Endothelial cell of umbilical vein (primary cell): Measurements from ENCODE around the gene AFDN. TPM values are rescaled to one million over a fixed set of nuclear protein-coding genes. Genes with fewer than 3 reads are reported as not detected.

Experiments
- BruUV-seq: library from RNA; stranded (reverse); fragments of 400-500 nt; replicated peaks from 2 replicates; lab custom pipeline; 2021; lab: Mats Ljungman, UMichigan
- CTCF ChIA-PET: fragments of 300-600, 350-600 bp; sonication (Branson Sonifier 250); formaldehyde crosslinking; loops from one replicate; lab custom pipeline; 2021; ENCODE audit warnings: antibody characterized with exemption, inconsistent platforms; lab: Charles Lee
- POLR2A ChIA-PET: fragments of 300-600, 350-600 bp; sonication (Branson Sonifier 250); formaldehyde crosslinking; loops from one replicate; lab custom pipeline; 2021; ENCODE audit warnings: antibody characterized with exemption, inconsistent platforms; lab: Charles Lee
- DNase-seq: peaks from one replicate; pipeline ENCODE4 v3.0.0-alpha.2; 2011; ENCODE audit warnings: low read depth, low spot score
- FAIRE-seq: peaks from 2 replicates; lab custom pipeline; 2011; peaks lifted over from hg19 to GRCh38; lab: Jason Lieb, UNC
- H2AFZ ChIP-seq: 2 replicates; pipeline ENCODE4 v1.6.0; 2012; ENCODE audit warnings: low read depth, low read length, control low read depth, inconsistent platforms
- H3K27ac ChIP-seq: 2 replicates; pipeline ENCODE4 v1.5.1; 2011; ENCODE audit warnings: low read depth, mild to moderate bottlenecking, control low read depth, low read length, moderate library complexity; ENCODE audit not compliant: insufficient read depth
- H3K27me3 ChIP-seq, 2 experiments: 2 replicates each; pipeline versions ENCODE4 v1.6.0 to v1.6.1; 2011; ENCODE audit warnings: low read length in 2 of 2, mixed read lengths in 1 of 2; ENCODE audit not compliant: control insufficient read depth in 2 of 2, insufficient read depth in 2 of 2
- H3K36me3 ChIP-seq, 2 experiments: 2 replicates in 1 of 2; 3 replicates in 1 of 2; pipeline ENCODE4 v1.5.1; 2011; ENCODE audit warnings: low read length in 2 of 2, mild to moderate bottlenecking in 1 of 2, moderate library complexity in 1 of 2; ENCODE audit not compliant: control insufficient read depth in 2 of 2, insufficient read depth in 2 of 2; ENCODE audit errors: extremely low read depth in 1 of 2
- H3K4me1 ChIP-seq: 3 replicates; pipeline ENCODE4 v1.5.1; 2011; ENCODE audit warnings: mild to moderate bottlenecking, low read length; ENCODE audit not compliant: control insufficient read depth, insufficient read depth; ENCODE audit errors: extremely low read depth
- H3K4me2 ChIP-seq: 2 replicates; pipeline ENCODE4 v1.6.1; 2011; ENCODE audit warnings: low read length, control low read depth, mixed read lengths; ENCODE audit not compliant: insufficient read depth
- H3K4me3 ChIP-seq, 3 experiments: fragments of 200-600 bp in 1 of 3; sonication (generic), shearing (Covaris generic) in 1 of 3; replicated peaks in 1 of 3; 2 replicates each; pipeline ENCODE4 v1.5.1; 2011 to 2016; ENCODE audit warnings: control low read depth in 3 of 3, low read length in 3 of 3, mild to moderate bottlenecking in 2 of 3, inconsistent platforms in 1 of 3, low read depth in 1 of 3, moderate library complexity in 1 of 3; ENCODE audit not compliant: insufficient read depth in 1 of 3
- H3K79me2 ChIP-seq: 2 replicates; pipeline ENCODE4 v1.6.0; 2012; ENCODE audit warnings: low read length, inconsistent platforms; ENCODE audit not compliant: control insufficient read depth, insufficient read depth
- H3K9ac ChIP-seq: replicated peaks from 2 replicates; pipeline ENCODE3; 2011; ENCODE audit warnings: low read length, control low read depth; ENCODE audit not compliant: insufficient read depth; ENCODE audit errors: extremely low read depth
- H3K9me1 ChIP-seq: replicated peaks from 3 replicates; pipeline ENCODE4 v1.6.0; 2011; ENCODE audit warnings: mild to moderate bottlenecking, low read length; ENCODE audit not compliant: control insufficient read depth, insufficient read depth; ENCODE audit errors: extremely low read depth
- H3K9me3 ChIP-seq: replicated peaks from 2 replicates; pipeline ENCODE4 v1.5.1; 2012; ENCODE audit warnings: low read length, inconsistent platforms; ENCODE audit not compliant: control insufficient read depth, insufficient read depth
- H4K20me1 ChIP-seq: replicated peaks from 2 replicates; pipeline ENCODE3; 2011; ENCODE audit warnings: mild to moderate bottlenecking, low read length; ENCODE audit not compliant: control insufficient read depth, insufficient read depth; ENCODE audit errors: extremely low read depth
- EZH2 ChIP-seq: IDR thresholded peaks from 2 replicates; pipeline ENCODE4 v1.6.1; 2012; ENCODE audit warnings: borderline replicate concordance, low read depth, mild to moderate bottlenecking, moderate library complexity, low read length, inconsistent platforms; ENCODE audit not compliant: severe bottlenecking
- FOS ChIP-seq: IDR thresholded peaks from 2 replicates; pipeline ENCODE4 v1.6.1; 2011; ENCODE audit warnings: mild to moderate bottlenecking, low read length, moderate library complexity, borderline replicate concordance; ENCODE audit not compliant: insufficient read depth
- GATA2 ChIP-seq: IDR thresholded peaks from 2 replicates; pipeline ENCODE4 v1.7.0; 2011; ENCODE audit warnings: low read depth, mild to moderate bottlenecking, moderate library complexity, mixed read lengths, low read length; ENCODE audit not compliant: insufficient read length, insufficient read depth
- JUN ChIP-seq: IDR thresholded peaks from 2 replicates; pipeline ENCODE4 v1.6.1; 2011; ENCODE audit warnings: borderline replicate concordance, low read depth; ENCODE audit not compliant: insufficient read length, insufficient read depth
- MYC ChIP-seq: IDR thresholded peaks from one replicate; pipeline ENCODE4 v1.6.1; 2011; ENCODE audit warnings: mild to moderate bottlenecking, low read depth, low read length
- POLR2A ChIP-seq: IDR thresholded peaks from 2 replicates; pipeline ENCODE4 v1.6.1; 2012; ENCODE audit warnings: low read depth, mild to moderate bottlenecking, control low read depth, low read length
- POLR2AphosphoS5 ChIP-seq: IDR thresholded peaks from 2 replicates; pipeline ENCODE4 v1.6.1; 2012; ENCODE audit warnings: low read depth, mild to moderate bottlenecking, control low read depth, low read length, moderate library complexity; ENCODE audit not compliant: insufficient read depth
- dilution Hi-C: fragments of 300-500 bp; cut with MboI; formaldehyde crosslinking; loops from one replicate; pipeline ENCODE4 v1.15.0; 2019; ENCODE audit warnings: low sequenced_read_pairs; ENCODE audit not compliant: extremely low pct_ligation_motif_present
- intact Hi-C: fragments of 100-400 bp; cut with micrococcal nuclease; formaldehyde crosslinking; loops from one replicate; pipeline ENCODE4 v1.10.0; 2022
- polyA plus RNA-seq, 4 experiments: library from polyadenylated mRNA; depleted of rRNA in 3 of 4; stranded (reverse) in 3 of 4; unstranded in 1 of 4; fragments of >200 nt; gene quantifications; 2 replicates each; pipeline versions ENCODE4 v1.2.1 to v1.2.3, GENCODE V29; 2011 to 2012; ENCODE audit warnings: missing spikeins in 1 of 4
- total RNA-seq: library from RNA; stranded (reverse); gene quantifications from 2 replicates; pipeline ENCODE4 v1.2.3, GENCODE V29; 2021
- TF ChIP-seq, protein P1 (sequence below): IDR thresholded peaks from 2 replicates; pipeline ENCODE4 v1.6.1; 2011; ENCODE audit not compliant: insufficient read depth, insufficient read length
- TF ChIP-seq, protein P2 (sequence below), 2 donors: IDR thresholded peaks; 1 replicate in 1 of 2; 2 replicates in 1 of 2; pipeline ENCODE4 v1.5.1; 2011; ENCODE audit warnings: low read length in 2 of 2, mild to moderate bottlenecking in 2 of 2, moderate library complexity in 2 of 2, control low read depth in 1 of 2, inconsistent platforms in 1 of 2, low read depth in 1 of 2; ENCODE audit not compliant: insufficient read depth in 1 of 2; ENCODE audit errors: extremely low read depth in 1 of 2

The AFDN gene
- total and polyA plus RNA-seq, 2 donors (not counting 3 experiments of a cell fraction or from before 2014, with no cell fraction given) = 31.0 to 134 TPM

DNA sequence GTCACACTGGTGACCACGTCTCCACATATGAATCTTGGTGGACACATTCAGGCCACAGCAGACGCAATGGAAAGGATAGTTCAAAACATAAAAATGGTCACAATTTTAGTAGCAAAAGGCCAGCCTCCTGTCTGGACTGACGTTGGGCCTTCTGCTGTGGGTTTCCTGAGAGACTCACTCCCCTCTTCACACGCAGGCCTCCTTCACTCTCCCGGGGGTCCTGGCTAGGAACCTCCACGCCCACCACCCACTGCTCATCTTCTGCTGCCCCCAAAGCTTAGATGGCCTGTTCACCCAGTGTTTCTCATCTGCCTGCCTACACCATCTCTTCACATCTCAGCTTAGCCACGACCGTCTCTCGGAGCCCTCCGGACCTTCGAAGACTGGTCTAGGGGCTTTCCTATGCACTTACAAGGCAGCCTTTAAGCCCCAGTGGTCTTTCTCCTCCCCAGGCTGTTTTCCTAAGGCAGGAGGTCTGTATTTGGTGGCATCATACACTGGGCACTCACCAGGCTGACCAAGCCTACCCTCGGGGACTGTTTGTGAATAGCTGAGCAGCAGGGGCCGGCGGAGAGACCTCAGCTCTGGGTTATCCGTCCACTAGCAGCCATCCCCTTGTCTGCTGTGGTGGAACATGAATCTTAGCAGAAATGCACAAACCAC lies 46.6 kb upstream of the AFDN start:
- Histone ChIP-seq H3K9ac (no peak overlapping the region), H3K36me3 (no peaks in the 10 kb centered on the region), H3K9me1 (no peaks in the 10 kb centered on the region), H2AFZ (no peak overlapping the region), H3K27ac (no peak overlapping the region), H3K27me3 (no peaks in the 10 kb centered on the region), H3K9me3 (no peaks in the 10 kb centered on the region), H3K79me2 (no peaks in the 10 kb centered on the region), H4K20me1 (no peaks in the 10 kb centered on the region), H3K4me3 (no peak overlapping the region), H3K4me2 (no peak overlapping the region), H3K4me1 (no peaks in the 10 kb centered on the region)
- BruUV-seq = no TSS peak
- dilution Hi-C loops (no loop called here), intact Hi-C loops (no loop called here)
- ChIA-PET POLR2A (no interaction called here), CTCF (interaction anchor here (1.2 to 1.3 kb wide), 2 partner anchors 9 to 294 kb away, joined by 3 to 4 read pairs; no protein-coding TSS in a partner anchor)
- TF ChIP-seq MYC = no peak
- TF ChIP-seq EZH2 = no peak
- TF ChIP-seq POLR2A = no peak
- TF ChIP-seq, protein P1, sequence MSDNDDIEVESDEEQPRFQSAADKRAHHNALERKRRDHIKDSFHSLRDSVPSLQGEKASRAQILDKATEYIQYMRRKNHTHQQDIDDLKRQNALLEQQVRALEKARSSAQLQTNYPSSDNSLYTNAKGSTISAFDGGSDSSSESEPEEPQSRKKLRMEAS = no peak
- no peak for DNase-seq
- no peak for FAIRE-seq

DNA sequence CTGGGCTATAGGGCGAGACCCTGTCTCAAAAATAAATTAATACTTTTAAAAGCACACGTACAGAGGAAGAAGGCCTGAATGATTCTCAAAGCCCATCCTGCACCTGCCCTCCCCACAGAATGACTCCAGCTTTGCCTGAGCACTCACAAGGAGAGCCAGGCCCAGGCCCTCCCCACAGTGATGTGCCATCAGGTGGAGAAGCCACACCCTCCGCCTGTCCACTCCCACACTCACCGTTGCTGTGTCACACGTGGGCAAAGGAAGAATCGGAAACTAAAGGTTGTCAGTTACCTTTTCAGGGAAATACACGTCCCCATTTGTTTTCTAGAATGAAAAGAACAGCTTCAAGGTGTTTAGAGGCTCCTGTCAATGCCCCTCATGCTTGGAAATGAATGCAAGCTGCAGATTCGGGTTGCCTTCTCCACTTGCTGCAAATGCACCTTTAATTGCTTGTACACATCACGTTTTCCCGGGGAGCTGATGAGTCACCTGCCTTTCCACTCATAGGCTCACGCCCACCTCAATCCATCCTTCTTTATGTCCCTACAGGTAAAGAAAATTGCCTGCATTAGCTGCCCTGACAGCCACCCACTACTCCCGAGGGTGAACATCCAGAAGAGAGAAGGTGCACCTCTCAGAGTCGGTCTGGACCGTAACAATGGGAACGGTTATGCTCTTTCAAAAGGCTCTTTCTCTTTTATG lies 45.5 kb upstream of the AFDN start:
- no peak overlapping the region for H2AFZ ChIP-seq
- H3K27ac ChIP-seq = no peak overlapping the region
- ChIA-PET POLR2A (no interaction called here), CTCF (interaction anchor here (1.3 kb wide), 1 partner anchor 8 kb away, joined by 4 read pairs; no protein-coding TSS in a partner anchor)
- BruUV-seq = no TSS peak
- H3K9me1 ChIP-seq = no peaks in the 10 kb centered on the region
- FAIRE-seq (no peak), DNase-seq (no peak)
- no peak overlapping the region for H3K9ac ChIP-seq
- no peaks in the 10 kb centered on the region for H3K27me3 ChIP-seq
- intact Hi-C loops = no loop called here
- no peaks in the 10 kb centered on the region for H3K36me3 ChIP-seq
- TF ChIP-seq EZH2 (no peak), POLR2A (no peak), GATA2 (no peak), FOS (no peak), POLR2AphosphoS5 (no peak), MYC (no peak), JUN (no peak)
- TF ChIP-seq, protein P2, sequence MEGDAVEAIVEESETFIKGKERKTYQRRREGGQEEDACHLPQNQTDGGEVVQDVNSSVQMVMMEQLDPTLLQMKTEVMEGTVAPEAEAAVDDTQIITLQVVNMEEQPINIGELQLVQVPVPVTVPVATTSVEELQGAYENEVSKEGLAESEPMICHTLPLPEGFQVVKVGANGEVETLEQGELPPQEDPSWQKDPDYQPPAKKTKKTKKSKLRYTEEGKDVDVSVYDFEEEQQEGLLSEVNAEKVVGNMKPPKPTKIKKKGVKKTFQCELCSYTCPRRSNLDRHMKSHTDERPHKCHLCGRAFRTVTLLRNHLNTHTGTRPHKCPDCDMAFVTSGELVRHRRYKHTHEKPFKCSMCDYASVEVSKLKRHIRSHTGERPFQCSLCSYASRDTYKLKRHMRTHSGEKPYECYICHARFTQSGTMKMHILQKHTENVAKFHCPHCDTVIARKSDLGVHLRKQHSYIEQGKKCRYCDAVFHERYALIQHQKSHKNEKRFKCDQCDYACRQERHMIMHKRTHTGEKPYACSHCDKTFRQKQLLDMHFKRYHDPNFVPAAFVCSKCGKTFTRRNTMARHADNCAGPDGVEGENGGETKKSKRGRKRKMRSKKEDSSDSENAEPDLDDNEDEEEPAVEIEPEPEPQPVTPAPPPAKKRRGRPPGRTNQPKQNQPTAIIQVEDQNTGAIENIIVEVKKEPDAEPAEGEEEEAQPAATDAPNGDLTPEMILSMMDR (IDR thresholded peaks at IDR 0.05; ENCODE audit: extremely low read depth in 1 of 2, insufficient read depth in 1 of 2, low read depth in 1 of 2, low read length in 2 of 2) = no peak
- TF ChIP-seq, protein P1 = no peak
- H3K4me1 ChIP-seq = no peaks in the 10 kb centered on the region
- H4K20me1 ChIP-seq = no peaks in the 10 kb centered on the region
- H3K4me3 ChIP-seq = no peak overlapping the region
- H3K9me3 ChIP-seq = no peaks in the 10 kb centered on the region
- dilution Hi-C loops = no loop called here
- no peaks in the 10 kb centered on the region for H3K79me2 ChIP-seq
- no peak overlapping the region for H3K4me2 ChIP-seq
